NCI-H524 treated with DMSO at 0.1 percent for 48 hours (cell line): Measurements from ENCODE around the gene TACC2.

Source experiments
- DNase-seq: peaks from one replicate; lab custom pipeline; 2025; lab: John Stamatoyannopoulos, UW

Gene TACC2

DNA sequence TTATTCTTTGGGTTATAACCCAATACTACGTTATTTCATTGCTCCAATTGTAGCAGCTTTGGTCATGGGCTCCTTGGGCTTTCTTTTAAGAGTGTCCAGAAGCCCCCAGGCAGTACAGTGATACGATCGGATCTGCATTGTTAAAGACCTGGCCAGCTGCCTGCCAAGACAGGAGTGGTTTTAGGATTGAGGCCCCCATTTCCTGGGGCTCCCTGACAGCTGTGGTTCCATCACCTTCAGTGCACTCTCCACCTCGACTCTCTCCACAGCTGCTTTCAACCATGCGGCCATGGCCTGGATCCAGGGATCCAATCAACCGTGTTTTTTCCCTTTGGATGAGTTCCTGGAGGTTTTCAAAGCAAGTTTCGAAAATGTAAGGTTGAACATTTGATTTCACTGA is 158.7 kb downstream of the TACC2 start:
- no peak for DNase-seq

DNA sequence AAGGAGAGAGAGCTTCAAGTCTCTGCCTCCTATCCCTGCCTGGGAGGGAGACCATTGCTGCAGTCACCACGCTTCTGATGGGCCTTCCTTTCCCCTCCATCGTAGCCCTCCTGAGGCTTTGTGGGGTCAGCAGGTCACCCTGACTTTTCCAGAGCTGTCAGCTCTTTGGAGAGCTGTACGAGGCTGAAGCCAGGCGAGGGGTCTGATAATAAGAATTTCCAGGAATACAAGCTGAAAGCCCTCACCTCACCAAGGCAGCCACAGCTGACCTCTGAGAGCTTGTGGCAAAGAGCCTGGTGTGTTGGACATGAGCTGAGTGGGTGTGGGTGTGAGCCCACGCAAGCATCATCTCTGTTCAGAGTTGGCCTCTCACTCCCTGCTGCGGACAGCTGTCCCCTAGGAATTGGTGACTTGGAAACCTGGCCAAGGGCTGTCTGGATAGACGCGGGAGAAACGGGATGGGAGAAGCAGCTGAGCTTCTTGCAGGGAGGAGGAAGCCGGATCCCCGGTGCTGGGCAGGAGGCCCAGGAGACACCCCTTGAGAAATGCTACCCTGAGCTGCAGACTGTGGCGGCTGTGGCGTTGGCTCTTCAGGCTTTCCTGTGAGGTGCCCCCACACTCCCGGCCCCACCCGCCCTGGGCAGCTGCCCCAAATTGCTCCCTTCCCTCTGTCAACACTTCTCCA is 160.1 kb downstream of the TACC2 start:
- DNase-seq = no peak

DNA sequence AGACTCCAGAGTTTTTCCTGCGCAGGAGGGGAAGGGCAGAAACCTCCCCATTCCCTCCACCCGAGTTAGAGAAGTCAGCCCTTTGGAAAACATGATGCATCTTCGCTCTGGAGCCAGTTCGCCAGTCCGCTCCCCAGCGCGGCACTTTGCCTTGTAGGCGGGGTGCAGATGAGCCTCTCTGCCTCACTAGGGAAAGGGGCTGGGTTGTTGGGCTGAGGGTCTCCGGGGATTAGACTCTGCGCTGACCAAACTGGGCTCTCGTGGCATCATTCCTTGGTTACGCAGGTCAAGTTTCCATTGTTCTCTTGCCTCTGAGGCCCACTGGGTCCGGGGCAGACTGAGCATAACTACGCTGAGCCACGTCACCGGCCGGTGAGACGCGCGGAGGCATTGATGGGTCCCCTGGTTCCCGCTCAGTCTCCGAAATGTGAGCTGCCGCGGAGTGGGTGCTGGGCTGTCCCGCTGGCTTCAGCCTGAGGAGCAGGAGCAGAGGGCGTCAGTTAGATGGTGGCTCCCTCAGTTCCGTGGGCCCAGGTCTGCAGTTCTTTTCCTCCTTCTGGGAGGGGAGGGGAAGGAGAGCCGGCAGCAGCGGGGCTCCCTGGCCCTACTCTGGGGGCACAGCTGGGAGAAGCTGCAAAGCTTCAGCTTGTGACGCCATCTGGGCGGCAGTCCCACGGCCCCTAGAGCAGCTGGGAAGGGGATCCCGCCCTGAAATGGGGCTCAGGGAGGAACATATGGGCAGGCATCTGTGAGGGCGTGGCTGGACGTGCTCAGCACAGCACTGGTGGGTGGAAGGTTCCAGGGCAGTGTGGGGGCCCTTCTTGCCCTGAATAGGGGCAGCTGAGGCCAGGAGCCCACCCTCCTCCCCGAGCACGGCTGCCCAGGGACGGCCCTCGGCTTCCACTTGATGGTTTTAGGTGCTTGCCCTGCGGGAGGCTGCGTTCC is 160.9 kb downstream of the TACC2 start:
- peak; percentile 37 for DNase-seq

DNA sequence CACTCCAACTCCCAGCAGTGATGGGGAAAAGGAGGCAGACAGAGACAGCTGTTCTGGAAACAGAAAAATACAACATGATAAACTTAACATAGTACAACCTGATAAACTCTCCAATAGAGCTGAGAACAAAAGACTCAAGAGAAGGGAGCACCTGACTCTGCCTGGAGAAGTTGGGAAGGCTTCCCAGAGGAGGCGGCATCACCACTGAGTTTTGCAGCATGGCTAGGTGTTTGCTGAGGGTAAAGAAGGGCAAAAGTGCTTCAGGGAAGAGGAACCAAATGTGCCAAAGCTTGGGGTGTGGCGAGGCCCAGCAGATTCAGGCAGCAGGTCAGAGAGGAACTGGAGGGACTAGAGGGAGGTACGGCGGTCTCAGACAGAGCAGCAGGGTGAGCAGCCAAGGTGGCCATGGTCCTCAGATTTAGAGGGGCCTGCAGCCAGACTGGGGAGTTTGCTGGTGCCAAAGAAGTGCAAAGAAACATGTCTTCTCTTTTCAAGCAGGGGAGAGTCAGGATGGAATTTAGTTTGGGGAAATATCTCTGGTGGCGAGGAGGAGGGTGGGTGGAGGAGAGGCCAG is 162.2 kb downstream of the TACC2 start:
- DNase-seq = no peak

GRCh38 chr10:122152544-122152943 is 163.6 kb downstream of the TACC2 start:
- peak; percentile 66 for DNase-seq

GRCh38 chr10:122154031-122154544 is 165.1 kb downstream of the TACC2 start:
- DNase-seq = no peak

GRCh38 chr10:122154545-122155366 is 165.8 kb downstream of the TACC2 start:
- no peak for DNase-seq

DNA sequence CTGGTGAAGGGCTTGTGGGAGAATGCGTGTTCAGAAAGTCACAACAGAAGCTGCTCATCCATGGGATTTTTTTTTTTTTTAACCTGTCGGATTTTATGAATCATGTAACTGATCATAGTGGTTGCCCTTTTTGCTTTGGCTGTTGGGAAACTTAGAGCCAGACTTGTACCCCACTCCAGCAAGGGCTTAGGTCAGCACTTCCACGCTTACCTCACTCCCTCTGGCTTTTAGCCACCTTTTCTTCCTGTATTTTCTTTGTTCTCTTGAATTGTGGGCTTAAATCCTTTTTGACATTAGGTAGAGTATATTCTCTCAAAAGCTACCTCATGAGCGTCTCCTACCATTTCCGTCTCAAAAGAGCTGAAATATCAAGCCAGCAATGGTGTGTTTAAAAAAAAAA is 168.5 kb downstream of the TACC2 start:
- DNase-seq = no peak

- DNase-seq = no peak
Observed at GRCh38 chr10:122158362-122158761, 169.4 kb downstream of the TACC2 start.

DNA sequence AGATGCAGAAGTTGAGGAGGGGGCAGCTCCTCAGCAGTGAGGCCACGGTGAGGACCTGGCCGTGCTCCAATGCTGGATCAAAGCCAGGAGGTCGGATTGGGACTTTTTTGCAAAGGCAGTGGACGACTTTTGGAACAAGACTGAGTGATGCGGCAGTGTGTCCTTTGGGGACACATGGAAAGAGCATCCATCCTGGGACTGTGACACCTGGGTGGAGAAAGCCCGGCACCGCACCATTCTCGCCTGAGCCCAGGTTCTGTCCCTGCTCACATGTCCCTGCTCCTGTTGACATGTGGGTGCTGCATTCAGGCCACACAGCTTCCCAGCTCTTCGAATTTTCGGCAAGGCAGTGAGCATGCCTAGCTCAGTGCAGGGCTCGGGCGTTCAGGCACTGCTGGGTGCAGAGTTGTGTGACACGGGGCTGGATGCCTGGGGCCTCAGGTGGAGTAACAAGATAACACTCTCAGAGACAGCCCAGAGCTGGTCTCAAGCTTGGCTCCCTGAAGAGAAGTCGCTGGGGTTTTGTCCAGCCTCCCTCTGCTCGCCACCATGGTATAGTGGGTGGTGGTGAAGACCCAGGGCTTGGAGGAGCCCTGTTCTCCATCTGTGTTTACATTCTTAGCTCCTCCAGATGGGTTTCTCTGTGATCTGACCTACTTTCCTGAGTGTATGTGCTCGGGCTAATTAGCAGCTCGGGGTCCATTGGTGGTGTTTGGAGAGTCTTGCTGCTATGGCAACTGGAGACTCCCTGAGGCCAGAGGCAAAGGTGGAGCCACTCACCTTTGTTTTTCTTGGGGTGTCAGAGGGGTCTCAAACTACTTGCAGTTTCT is 170.4 kb downstream of the TACC2 start:
- peak; percentile 26 for DNase-seq

DNA sequence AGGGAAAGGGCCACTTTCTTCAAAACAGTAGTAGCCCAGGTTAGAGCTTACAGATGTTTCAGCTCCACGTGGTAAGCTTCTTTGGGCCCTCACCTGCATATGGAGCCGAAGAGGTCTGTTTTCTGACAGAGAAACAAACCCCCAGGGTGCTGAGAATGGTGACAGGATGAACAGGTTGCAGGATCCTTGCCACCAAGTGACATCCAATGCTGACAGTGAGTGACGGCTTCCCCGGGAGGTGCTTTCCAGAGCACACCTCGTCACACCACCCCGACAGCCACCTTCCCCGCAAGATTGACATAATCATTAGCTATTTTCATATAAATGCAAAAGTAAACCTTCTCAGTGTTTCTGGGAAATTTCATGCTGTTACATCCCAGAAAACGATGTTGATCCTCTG is 172.8 kb downstream of the TACC2 start:
- no peak for DNase-seq

GRCh38 chr10:122162671-122163173 is 173.8 kb downstream of the TACC2 start:
- no peak for DNase-seq

DNA sequence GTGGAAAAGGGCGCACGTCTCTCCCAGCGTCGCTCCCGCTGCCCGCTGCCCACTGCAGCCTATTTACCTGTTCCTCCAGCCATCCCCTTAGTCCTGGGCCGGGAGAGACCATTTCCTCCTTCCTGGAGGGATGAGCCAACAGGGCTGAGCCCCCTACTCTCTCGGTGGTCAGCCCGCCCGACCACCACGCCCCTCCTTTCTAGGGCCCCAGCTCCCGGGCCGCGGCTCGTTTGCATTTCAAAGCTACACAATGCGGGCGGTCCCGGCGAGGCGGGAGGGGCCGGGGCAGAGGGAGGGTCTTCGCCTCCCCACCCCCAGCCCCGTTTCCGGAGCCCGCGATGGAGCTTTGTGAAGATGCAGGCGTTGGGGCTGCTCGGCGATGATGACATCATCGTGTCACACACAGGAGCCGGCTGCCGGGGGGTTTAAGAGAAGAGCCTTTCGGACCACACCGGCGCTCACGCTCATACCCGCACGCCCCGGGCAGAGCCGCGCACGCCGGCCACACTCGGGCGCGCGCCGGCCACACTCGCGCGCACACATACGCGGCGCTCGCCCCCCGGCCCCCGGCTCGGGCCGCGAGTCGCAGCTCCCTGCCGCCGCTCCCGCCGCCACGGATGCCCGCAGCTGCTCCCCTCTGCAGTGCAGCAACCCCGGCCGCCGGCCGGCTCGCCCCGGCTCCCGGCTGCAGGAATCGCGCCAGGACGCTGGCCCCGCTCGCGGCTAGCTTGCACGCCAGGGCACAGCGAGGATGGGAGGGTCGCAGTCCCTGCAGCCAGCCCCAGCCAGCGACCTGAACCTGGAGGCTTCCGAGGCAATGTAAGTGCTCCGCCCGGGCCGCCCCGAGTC is 174.4 kb downstream of the TACC2 start:
- DNase-seq = no peak

DNA sequence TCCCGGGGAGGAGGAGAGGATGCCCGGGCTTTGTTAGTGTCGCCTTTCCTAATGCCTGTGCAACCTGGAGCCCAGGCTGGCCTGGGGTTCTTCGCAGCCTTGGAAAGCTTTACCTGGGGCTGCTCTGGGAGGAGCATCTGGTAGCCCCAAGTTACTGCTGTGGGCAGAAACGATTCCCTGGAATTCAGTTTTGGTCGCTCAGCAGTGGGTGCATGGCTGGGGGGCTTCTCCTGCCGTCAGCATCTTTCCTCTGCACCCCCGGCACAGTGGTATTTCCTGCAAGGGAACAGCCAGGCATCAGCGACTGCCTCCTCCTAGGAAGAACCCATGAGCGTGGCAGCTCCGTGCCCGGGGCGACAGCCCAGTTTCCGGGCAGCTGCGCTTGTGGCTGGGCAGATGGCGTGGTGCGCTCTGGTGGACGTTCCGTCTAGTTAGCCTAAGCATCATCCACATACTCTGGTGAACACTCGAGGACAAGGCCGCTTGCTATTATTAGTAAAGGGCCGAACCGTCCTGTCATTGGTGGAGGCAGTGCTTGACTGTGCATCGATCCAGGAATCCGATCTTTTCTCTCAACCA is 175.1 kb downstream of the TACC2 start:
- DNase-seq = peak; percentile 26

DNA sequence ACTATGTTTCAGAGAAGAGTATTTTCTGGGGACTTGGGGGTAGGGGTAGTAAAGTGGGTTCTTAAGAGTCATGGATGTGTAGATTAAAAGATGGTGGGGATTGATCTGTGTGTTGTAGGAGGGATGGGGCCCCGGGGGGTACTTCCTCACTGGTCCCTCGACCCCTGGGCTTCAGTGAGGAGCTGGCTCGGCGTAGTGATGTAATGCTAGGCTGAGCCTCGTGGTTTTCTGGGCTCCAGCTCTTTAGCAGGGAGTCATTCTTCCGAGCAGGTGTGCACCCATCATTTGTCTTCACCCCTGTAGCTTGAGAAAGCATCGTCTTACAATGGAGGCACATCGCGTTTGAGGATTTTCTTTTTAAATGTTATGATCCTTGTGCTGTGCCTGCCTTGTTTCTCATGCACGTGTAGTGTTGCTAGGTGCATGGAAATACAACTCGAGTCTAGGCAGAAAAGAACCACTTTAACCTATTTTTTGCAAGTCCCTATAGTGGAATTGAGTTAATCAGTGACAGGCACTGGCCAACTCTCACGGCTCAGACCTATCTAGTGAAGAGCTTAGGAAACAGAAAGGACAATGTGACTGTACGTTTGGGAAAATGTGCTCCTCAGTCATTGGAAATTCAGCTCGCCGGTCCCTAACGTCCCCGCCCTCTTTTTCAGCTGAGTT is 176.0 kb downstream of the TACC2 start:
- no peak for DNase-seq

GRCh38 chr10:122165484-122166276 is 176.7 kb downstream of the TACC2 start:
- no peak for DNase-seq

- DNase-seq = no peak
Observed at GRCh38 chr10:122168101-122168500, 179.1 kb downstream of the TACC2 start.
